ENCODE data around the gene CSTB.

- TF ChIP-seq POLR2A (IDR thresholded peaks at IDR 0.05) (no peak), CTCF (IDR thresholded peaks at IDR 0.05) (no peak)
These were observed 44.4 kb upstream of the CSTB start for GRCh38 chr21:43820466-43820865.

Measured in tibial nerve (tissue), 3 donors.